Measurements from ENCODE around the gene SGCD.

DNA sequence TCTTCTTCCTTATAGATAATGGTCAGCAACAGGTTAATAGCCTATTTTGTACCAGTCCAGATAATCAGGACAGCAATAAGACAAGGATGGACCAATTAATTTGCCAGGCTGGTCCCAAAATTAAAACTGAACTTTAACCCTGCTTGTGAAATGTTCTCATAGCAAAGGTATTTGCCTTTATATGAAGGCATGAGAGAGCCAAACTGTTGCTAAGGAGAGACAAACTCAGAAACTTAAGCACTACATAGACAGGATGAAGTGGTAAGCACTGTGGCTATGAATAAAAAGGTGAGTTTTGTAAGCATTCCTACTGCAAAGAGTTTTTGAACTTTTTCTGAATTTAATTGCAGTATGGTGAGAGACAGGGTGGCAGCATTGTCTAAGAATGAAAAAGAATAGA lies 348.4 kb downstream of the SGCD start:
- TF ChIP-seq, protein P1, sequence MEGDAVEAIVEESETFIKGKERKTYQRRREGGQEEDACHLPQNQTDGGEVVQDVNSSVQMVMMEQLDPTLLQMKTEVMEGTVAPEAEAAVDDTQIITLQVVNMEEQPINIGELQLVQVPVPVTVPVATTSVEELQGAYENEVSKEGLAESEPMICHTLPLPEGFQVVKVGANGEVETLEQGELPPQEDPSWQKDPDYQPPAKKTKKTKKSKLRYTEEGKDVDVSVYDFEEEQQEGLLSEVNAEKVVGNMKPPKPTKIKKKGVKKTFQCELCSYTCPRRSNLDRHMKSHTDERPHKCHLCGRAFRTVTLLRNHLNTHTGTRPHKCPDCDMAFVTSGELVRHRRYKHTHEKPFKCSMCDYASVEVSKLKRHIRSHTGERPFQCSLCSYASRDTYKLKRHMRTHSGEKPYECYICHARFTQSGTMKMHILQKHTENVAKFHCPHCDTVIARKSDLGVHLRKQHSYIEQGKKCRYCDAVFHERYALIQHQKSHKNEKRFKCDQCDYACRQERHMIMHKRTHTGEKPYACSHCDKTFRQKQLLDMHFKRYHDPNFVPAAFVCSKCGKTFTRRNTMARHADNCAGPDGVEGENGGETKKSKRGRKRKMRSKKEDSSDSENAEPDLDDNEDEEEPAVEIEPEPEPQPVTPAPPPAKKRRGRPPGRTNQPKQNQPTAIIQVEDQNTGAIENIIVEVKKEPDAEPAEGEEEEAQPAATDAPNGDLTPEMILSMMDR (IDR thresholded peaks at IDR 0.05; ENCODE audit: insufficient read depth, low read length) = no peak
- TF ChIP-seq POLR2AphosphoS5 (IDR thresholded peaks at IDR 0.05; ENCODE audit: low read depth) = no peak
